ENCODE results near the gene HDLBP. TPM values are rescaled to one million over a fixed set of nuclear protein-coding genes. Genes with fewer than 3 reads are reported as not detected.

Gene HDLBP
- total RNA-seq, 1 experiment from 2014 or later, result 350 TPM

DNA sequence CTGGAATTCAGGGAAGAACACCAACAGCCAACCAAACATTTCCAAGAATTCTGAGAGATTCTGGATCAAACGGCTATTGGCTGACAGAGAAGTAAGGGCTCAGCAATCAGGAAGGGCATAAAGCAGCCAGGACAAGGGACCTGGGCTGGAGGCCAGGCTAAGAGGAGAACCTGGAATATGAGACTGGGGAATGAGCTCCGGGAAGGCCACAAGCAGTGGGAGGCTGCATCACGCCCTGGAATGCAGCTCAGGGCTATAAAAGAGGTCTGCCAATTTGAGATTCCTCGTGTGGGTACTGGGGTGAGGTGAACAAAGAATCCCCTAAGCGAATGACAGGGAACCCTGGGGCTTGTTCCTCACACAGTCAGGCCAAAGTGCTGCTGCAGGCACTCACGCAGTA, 66.6 kb downstream of the HDLBP start:
- H3K4me1 ChIP-seq, result no peaks in the 10 kb centered on the region
- BruUV-seq (replicated peaks), result no TSS peak
- no peak overlapping the region for H3K4me3 Mint-ChIP-seq (ENCODE audit: unreplicated experiment)
- H3K9me3 Mint-ChIP-seq (ENCODE audit: unreplicated experiment), result no peaks in the 10 kb centered on the region
- H3K4me1 Mint-ChIP-seq (ENCODE audit: low read depth, unreplicated experiment), result no peaks in the 10 kb centered on the region
- ChIA-PET POLR2A (no interaction called here), CTCF (no interaction called here)
- no peaks in the 10 kb centered on the region for H3K9me3 ChIP-seq
- H3K27me3 Mint-ChIP-seq (ENCODE audit: insufficient read depth, unreplicated experiment), result no peaks in the 10 kb centered on the region
- peaks cover 74% of the 10 kb centered on the region for H3K36me3 Mint-ChIP-seq (ENCODE audit: insufficient read depth, unreplicated experiment)
- DNase-seq, result no peak
- intact Hi-C loops (cut with micrococcal nuclease; ENCODE audit: unreplicated experiment), result no loop called here
- TF ChIP-seq, protein P1, sequence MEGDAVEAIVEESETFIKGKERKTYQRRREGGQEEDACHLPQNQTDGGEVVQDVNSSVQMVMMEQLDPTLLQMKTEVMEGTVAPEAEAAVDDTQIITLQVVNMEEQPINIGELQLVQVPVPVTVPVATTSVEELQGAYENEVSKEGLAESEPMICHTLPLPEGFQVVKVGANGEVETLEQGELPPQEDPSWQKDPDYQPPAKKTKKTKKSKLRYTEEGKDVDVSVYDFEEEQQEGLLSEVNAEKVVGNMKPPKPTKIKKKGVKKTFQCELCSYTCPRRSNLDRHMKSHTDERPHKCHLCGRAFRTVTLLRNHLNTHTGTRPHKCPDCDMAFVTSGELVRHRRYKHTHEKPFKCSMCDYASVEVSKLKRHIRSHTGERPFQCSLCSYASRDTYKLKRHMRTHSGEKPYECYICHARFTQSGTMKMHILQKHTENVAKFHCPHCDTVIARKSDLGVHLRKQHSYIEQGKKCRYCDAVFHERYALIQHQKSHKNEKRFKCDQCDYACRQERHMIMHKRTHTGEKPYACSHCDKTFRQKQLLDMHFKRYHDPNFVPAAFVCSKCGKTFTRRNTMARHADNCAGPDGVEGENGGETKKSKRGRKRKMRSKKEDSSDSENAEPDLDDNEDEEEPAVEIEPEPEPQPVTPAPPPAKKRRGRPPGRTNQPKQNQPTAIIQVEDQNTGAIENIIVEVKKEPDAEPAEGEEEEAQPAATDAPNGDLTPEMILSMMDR (IDR thresholded peaks at IDR 0.05; ENCODE audit: insufficient read depth in 1 of 2, low read depth in 1 of 2, low read length in 1 of 2, severe bottlenecking in 1 of 2, unreplicated experiment in 1 of 2), result no peak
- no peak overlapping the region for H3K27ac Mint-ChIP-seq (ENCODE audit: unreplicated experiment)
- H3K4me3 ChIP-seq (ENCODE audit: low read depth, low read length), result no peak overlapping the region
- peaks cover 4% of the 10 kb centered on the region for H3K36me3 ChIP-seq (ENCODE audit: control insufficient read depth, insufficient read depth, low read length)
- H3K27me3 ChIP-seq (replicated peaks; ENCODE audit: control insufficient read depth, insufficient read depth, low read length), result no peaks in the 10 kb centered on the region

DNA sequence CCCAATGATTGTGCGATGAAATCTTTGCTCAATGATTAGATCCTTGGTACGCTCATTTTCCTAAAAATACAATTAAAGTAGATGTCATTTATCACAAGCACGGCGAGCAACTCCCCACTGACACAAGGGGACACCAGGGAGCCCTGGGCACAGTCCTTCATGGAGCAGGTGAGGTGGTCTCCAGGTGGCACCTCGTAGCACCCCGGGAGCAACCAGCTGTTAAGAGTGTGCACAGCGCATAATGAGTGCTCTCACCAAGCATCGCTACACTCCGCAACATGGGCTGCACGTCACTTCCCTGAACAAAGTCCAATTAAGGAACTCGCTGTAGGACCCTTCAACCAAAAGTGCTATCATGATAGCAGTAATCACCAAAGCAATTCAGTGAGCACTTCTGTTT, 67.2 kb downstream of the HDLBP start:
- TF ChIP-seq, protein P1 (IDR thresholded peaks at IDR 0.05; ENCODE audit: insufficient read depth in 1 of 2, low read depth in 1 of 2, low read length in 1 of 2, severe bottlenecking in 1 of 2, unreplicated experiment in 1 of 2), result no peak
- Mint-ChIP-seq H3K9me3 (ENCODE audit: unreplicated experiment) (no peaks in the 10 kb centered on the region), H3K4me1 (ENCODE audit: low read depth, unreplicated experiment) (no peaks in the 10 kb centered on the region), H3K4me3 (ENCODE audit: unreplicated experiment) (no peak overlapping the region), H3K27ac (ENCODE audit: unreplicated experiment) (no peak overlapping the region), H3K27me3 (ENCODE audit: insufficient read depth, unreplicated experiment) (no peaks in the 10 kb centered on the region), H3K36me3 (ENCODE audit: insufficient read depth, unreplicated experiment) (peaks cover 74% of the 10 kb centered on the region)
- Histone ChIP-seq H3K27me3 (replicated peaks; ENCODE audit: control insufficient read depth, insufficient read depth, low read length) (no peaks in the 10 kb centered on the region), H3K9me3 (no peaks in the 10 kb centered on the region), H3K4me1 (no peaks in the 10 kb centered on the region), H3K36me3 (ENCODE audit: control insufficient read depth, insufficient read depth, low read length) (peaks cover 2% of the 10 kb centered on the region), H3K4me3 (ENCODE audit: low read depth, low read length) (no peak overlapping the region)
- DNase-seq, result no peak
- no TSS peak for BruUV-seq (replicated peaks)
- intact Hi-C loops (cut with micrococcal nuclease; ENCODE audit: unreplicated experiment), result no loop called here
- ChIA-PET POLR2A (no interaction called here), CTCF (no interaction called here)

DNA sequence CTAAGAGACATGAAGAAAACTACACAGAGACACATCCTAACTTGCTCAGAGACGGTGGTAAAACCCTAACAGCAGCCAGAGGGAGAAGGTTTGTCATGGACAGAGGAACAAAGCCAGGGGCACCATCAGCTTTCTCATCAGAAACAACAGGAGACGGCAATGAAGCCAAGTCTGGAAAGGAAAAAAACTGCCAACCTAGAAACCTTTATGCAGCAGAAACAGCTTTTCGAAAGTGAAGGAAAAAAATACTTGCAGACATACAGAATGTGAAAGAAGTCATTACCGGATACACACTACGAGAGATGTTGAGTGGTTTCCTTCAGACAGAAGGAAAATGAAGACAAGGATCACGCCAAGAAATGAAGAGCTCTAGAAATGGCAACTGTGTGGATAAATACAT, 71.1 kb downstream of the HDLBP start:
- no peaks in the 10 kb centered on the region for H3K4me1 ChIP-seq
- Mint-ChIP-seq H3K4me1 (ENCODE audit: low read depth, unreplicated experiment) (no peaks in the 10 kb centered on the region), H3K36me3 (ENCODE audit: insufficient read depth, unreplicated experiment) (peaks cover 95% of the 10 kb centered on the region), H3K4me3 (ENCODE audit: unreplicated experiment) (no peak overlapping the region), H3K27ac (ENCODE audit: unreplicated experiment) (no peak overlapping the region), H3K27me3 (ENCODE audit: insufficient read depth, unreplicated experiment) (no peaks in the 10 kb centered on the region), H3K9me3 (ENCODE audit: unreplicated experiment) (no peaks in the 10 kb centered on the region)
- TF ChIP-seq, protein P1 (IDR thresholded peaks at IDR 0.05; ENCODE audit: insufficient read depth in 1 of 2, low read depth in 1 of 2, low read length in 1 of 2, severe bottlenecking in 1 of 2, unreplicated experiment in 1 of 2), result no peak
- no peaks in the 10 kb centered on the region for H3K9me3 ChIP-seq
- no peak for DNase-seq
- H3K27me3 ChIP-seq (replicated peaks; ENCODE audit: control insufficient read depth, insufficient read depth, low read length), result no peaks in the 10 kb centered on the region
- intact Hi-C loops (cut with micrococcal nuclease; ENCODE audit: unreplicated experiment), result no loop called here
- CTCF ChIA-PET, result no interaction called here
- no peak overlapping the region for H3K4me3 ChIP-seq (ENCODE audit: low read depth, low read length)
- BruUV-seq (replicated peaks), result no TSS peak
- POLR2A ChIA-PET, result no interaction called here
- peaks cover 3% of the 10 kb centered on the region for H3K36me3 ChIP-seq (ENCODE audit: control insufficient read depth, insufficient read depth, low read length)

Data from Caco-2 (cell line).